Heart right ventricle (tissue), 16 donors: Measurements from ENCODE around the gene AFMID. TPM values are rescaled to one million over a fixed set of nuclear protein-coding genes. Genes with fewer than 3 reads are reported as not detected.

Source experiments
- ATAC-seq, 8 donors: fragments of 200-7000 bp; cut with Tn5 transposase; one replicate each; pipeline ENCODE4 v1.9.1; 2020; ENCODE audit warnings: mild to moderate bottlenecking in 8 of 8, moderate library complexity in 8 of 8, moderate number of reproducible peaks in 1 of 8
- DNase-seq, 2 donors: peaks; one replicate each; pipeline ENCODE4 v3.0.0-alpha.2; 2020
- H3K27ac ChIP-seq, 10 donors: fragments of 200-600 bp; sonication (generic) in 2 of 10; one replicate each; pipeline versions ENCODE4 v1.5.0 to v1.8.0; 2020 to 2022; ENCODE audit warnings: mild to moderate bottlenecking in 3 of 10
- H3K27me3 ChIP-seq, 7 donors: fragments of 200-600 bp; one replicate each; pipeline ENCODE4 v1.8.0; 2021 to 2022; ENCODE audit warnings: mild to moderate bottlenecking in 2 of 7
- H3K36me3 ChIP-seq, 9 donors: fragments of 200-600 bp; sonication (generic) in 1 of 9; one replicate each; pipeline versions ENCODE4 v1.5.0 to v1.8.0; 2020 to 2022; ENCODE audit warnings: mild to moderate bottlenecking in 2 of 9
- H3K4me1 ChIP-seq, 9 donors: fragments of 200-600 bp; sonication (generic) in 1 of 9; one replicate each; pipeline versions ENCODE4 v1.5.0 to v1.8.0; 2020 to 2022; ENCODE audit warnings: mild to moderate bottlenecking in 4 of 9
- H3K4me3 ChIP-seq, 10 donors: fragments of 200-600 bp; sonication (generic) in 2 of 10; one replicate each; pipeline versions ENCODE4 v1.5.0 to v1.8.0; 2020 to 2022; ENCODE audit warnings: mild to moderate bottlenecking in 7 of 10, moderate library complexity in 2 of 10
- H3K9me3 ChIP-seq, 11 donors: fragments of 200-600 bp in 10 of 11; sonication (generic) in 2 of 11; one replicate each; pipeline versions ENCODE4 v1.5.0 to v1.8.0; 2013 to 2022; ENCODE audit warnings: mild to moderate bottlenecking in 2 of 11, control low read depth in 1 of 11, moderate library complexity in 1 of 11
- WGBS, 2 donors: extraction: QIAGEN DNeasy Blood & Tissue Kit; methylation state at CpG; one replicate each; pipeline ENCODE4 v1.1.7; 2013; ENCODE audit warnings: inconsistent platforms in 1 of 2; 5-methylcytosine and 5-hydroxymethylcytosine counted together
- intact Hi-C, 10 donors: fragments of 100-400 bp; cut with DNase I; formaldehyde crosslinking; loops; one replicate each; pipeline versions ENCODE4 v1.11.1 to v1.14.2; 2022
- polyA plus RNA-seq, 2 donors: library from polyadenylated mRNA; stranded (reverse); fragments of 200-250 nt; gene quantifications; one replicate each; pipeline ENCODE4 v1.2.3, GENCODE V29; 2013
- total RNA-seq, 10 donors: library from RNA; stranded (reverse); fragmentation: NEBNext Ultra II Directional in 3 of 10; extraction: Animal tissue kit (Norgen Biotek cat#: 25700) in 3 of 10; gene quantifications; one replicate each; pipeline versions ENCODE4 v1.2.1 to v1.2.4, GENCODE V29; 2021 to 2023
- TF ChIP-seq, protein P1 (sequence below), 9 donors: fragments of 200-600 bp; sonication (generic) in 2 of 9; IDR thresholded peaks; one replicate each; pipeline versions ENCODE4 v1.5.0 to v1.8.0; 2021 to 2022; ENCODE audit warnings: antibody characterized with exemption in 9 of 9, mild to moderate bottlenecking in 5 of 9, moderate library complexity in 1 of 9
- donor health status: Arrhythmogenic right ventricular cardiomyopathy.
- donor health status: ischemic (EF 13 %, LVEDD 7.1; RV severe dilation, severe dysfunction).
- donor health status: healthy with polysubstance abuse.
- donor health status: DM: no; HTN: yes; CAD: no.
- donor health status: DM: no; HTN: no; CAD: no.
- donor health status: ischemic (EF 25% LVEDD 6.9; RV normal size, moderate dysfunction).
- donor health status: ischemic (EF 25% LVEDD 5.7; RV mildly dilated, moderate dysfunction).
- donor health status: healthy.
- donor health status: DM: yes; HTN: yes; CAD: no.
- donor health status: Ischemic cardiomyopathy.
- donor health status: ischemic (EF 35%, LVEDD 5.7; RV mildly dilated, moderate dysfunction).
- donor health status: nonischemic (EF 11% LVEDD 7.7; RV severe dilation, severe dysfunction).
- donor health status: DM: yes; HTN: yes; CAD: no.
- donor health status: PGD.
- donor health status: ischemic (EF 29% LVEDD 5.4; RV normal size, mild dysfunction).
- donor health status: nonischemic (EF 23%, LVEDD 6.1; RV moderate dilation, normal function).

AFMID gene
- total and polyA plus RNA-seq, 12 donors, result 13.0 to 42.4 (median 28.2) TPM

DNA sequence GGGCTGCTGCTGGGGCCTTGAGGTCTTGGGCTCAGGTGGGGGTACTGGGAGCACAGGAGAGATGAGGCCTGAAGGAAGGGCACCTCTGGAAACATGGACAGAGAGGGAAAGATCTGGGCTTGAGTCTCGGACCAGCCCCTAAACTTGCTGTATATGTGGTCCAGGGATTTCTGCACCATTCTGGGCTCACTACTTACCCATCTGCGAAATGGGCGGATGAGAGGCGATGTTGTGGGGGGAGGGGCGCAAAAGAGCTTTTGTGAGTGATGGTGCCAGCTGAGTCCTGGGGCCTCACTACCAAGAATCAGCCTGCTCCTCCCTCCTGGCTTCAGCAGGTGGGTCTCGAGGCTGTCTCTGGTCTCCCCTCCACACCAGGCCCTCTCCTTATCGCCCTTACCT, 40.7 kb upstream of the AFMID start:
- no peak overlapping the region for H3K27ac ChIP-seq
- no peak overlapping the region for H3K4me3 ChIP-seq
- 97 to 98% methylated on average over 7 of the region's 7 CpGs for WGBS, 2 donors
- no peak for DNase-seq
- intact Hi-C loops, result no loop called here
- H3K4me1 ChIP-seq, result peaks cover 16 to 47% (median 39%) of the 10 kb centered on the region in 9 donors
- TF ChIP-seq, protein P1, sequence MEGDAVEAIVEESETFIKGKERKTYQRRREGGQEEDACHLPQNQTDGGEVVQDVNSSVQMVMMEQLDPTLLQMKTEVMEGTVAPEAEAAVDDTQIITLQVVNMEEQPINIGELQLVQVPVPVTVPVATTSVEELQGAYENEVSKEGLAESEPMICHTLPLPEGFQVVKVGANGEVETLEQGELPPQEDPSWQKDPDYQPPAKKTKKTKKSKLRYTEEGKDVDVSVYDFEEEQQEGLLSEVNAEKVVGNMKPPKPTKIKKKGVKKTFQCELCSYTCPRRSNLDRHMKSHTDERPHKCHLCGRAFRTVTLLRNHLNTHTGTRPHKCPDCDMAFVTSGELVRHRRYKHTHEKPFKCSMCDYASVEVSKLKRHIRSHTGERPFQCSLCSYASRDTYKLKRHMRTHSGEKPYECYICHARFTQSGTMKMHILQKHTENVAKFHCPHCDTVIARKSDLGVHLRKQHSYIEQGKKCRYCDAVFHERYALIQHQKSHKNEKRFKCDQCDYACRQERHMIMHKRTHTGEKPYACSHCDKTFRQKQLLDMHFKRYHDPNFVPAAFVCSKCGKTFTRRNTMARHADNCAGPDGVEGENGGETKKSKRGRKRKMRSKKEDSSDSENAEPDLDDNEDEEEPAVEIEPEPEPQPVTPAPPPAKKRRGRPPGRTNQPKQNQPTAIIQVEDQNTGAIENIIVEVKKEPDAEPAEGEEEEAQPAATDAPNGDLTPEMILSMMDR (IDR thresholded peaks at IDR 0.05), result no peak
- no peaks in the 10 kb centered on the region for H3K27me3 ChIP-seq
- ATAC-seq, result no peak
- H3K36me3 ChIP-seq, result peaks cover 0 to 11% (median 0%) of the 10 kb centered on the region in 9 donors
- H3K9me3 ChIP-seq, result no peaks in the 10 kb centered on the region

DNA sequence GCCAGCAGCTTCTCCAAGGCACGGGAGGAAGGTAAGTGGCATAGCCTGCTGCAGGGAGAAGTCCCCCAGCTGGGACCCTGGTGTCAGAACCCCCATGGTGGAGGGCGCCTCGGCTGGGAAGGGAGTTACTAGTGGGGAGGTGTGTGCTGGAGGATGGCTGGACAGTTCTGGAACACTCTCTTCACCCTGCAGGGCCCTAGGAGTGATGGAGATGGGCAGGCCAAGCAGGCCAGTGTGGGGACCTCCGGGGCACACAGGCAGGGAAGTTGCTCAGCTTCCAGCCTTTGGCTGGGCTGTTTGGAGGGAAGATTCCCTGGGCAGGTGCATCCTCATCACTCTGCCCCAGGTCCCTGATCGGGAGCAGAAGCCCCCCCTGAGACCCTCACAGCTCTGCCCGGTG, 40.3 kb upstream of the AFMID start:
- intact Hi-C loops, result no loop called here
- Histone ChIP-seq H3K27ac (peak overlapping the region in 1 of 10 donors; percentile 20), H3K27me3 (no peaks in the 10 kb centered on the region), H3K9me3 (no peaks in the 10 kb centered on the region), H3K4me3 (no peak overlapping the region), H3K4me1 (peaks cover 16 to 47% (median 39%) of the 10 kb centered on the region in 9 donors), H3K36me3 (peaks cover 0 to 7% (median 0%) of the 10 kb centered on the region in 9 donors)
- no peak for ATAC-seq
- TF ChIP-seq, protein P1 (IDR thresholded peaks at IDR 0.05), result no peak
- DNase-seq, result no peak
- 90 to 92% methylated on average over 6 of the region's 6 CpGs for WGBS, 2 donors

DNA sequence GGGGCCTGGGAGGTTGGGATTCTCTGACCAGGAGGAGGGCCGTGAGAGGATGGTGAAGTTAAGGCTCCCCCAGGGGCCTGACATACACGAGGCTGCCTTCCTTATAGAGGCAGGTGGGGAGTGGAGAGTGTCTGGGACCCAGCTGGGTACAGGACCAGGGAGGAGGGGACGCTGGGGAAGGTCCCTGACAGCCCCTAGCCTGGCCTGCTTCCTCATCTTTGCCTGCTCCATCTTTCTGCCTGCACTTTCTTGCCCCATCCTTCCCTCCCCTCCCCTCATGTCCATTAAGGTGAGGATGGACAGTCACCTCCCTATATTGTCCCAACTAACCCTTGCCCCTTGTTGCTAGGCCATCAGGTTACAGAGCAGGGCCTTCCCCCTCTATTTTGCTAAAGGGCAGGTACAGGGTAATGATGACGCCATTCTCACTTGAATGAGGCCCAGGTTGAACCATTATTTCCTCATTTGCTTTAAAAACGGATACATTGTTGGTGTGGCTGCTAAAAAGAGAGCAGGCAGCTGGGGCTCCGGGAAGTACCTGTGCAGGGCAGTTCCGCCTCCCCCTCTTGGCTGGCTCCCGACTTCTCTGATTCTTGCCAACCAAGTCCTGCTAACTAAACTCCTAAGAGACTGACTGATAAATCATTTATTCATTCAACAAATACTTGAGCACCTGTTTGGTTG, 39.7 kb upstream of the AFMID start:
- peaks cover 16 to 48% (median 39%) of the 10 kb centered on the region in 9 donors for H3K4me1 ChIP-seq
- no peaks in the 10 kb centered on the region for H3K9me3 ChIP-seq
- H3K4me3 ChIP-seq, result no peak overlapping the region
- DNase-seq (no peak), ATAC-seq (no peak)
- intact Hi-C loops, result no loop called here
- peaks cover 0 to 2% (median 0%) of the 10 kb centered on the region in 9 donors for H3K36me3 ChIP-seq
- 75 to 81% methylated on average over 8 of the region's 8 CpGs for WGBS, 2 donors
- peak overlapping the region in 1 of 10 donors; percentile 20 for H3K27ac ChIP-seq
- TF ChIP-seq, protein P1 (IDR thresholded peaks at IDR 0.05), result no peak
- H3K27me3 ChIP-seq, result no peaks in the 10 kb centered on the region

DNA sequence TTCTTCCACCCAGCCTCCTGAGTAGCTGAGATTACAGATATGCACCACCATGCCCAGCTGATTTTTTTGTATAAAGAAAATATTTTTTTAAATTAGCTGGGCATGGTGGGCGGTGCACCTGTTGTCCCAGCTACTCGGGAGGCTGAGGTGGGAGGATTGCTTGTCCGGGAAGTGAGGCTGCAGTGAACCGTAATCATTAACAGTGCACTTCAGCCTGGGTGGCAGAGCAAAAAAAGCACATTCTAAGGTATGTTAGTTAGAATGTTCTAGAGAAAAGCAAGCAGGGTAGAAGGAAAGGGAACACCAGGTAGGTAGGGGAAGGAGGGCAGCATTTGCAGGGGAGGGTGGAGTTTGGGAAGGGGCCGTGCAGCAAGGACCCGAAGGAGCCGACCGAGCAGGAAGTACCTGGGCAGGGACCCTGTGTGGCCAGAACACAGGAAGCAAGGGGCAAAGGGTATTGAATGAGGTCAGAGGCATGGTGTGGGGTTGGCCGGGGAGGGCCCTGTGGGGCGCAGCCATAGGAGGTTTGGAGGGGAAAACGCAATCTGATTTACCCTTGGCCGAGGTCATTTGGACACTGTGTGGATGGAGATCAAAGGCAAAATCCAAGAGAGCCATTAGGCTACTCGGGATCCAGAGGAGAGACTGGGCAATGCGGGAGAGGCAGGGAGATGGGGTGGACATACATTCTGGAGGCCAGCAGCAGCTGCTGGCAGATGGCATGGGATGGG, 38.7 kb upstream of the AFMID start:
- no peaks in the 10 kb centered on the region for H3K9me3 ChIP-seq
- ATAC-seq, result no peak
- DNase-seq, result no peak
- no peak overlapping the region for H3K4me3 ChIP-seq
- intact Hi-C loops, result no loop called here
- no peak overlapping the region for H3K27ac ChIP-seq
- peaks cover 16 to 47% (median 36%) of the 10 kb centered on the region in 9 donors for H3K4me1 ChIP-seq
- no peaks in the 10 kb centered on the region for H3K36me3 ChIP-seq
- TF ChIP-seq, protein P1 (IDR thresholded peaks at IDR 0.05), result no peak
- 78 to 83% methylated on average over 14 of the region's 14 CpGs for WGBS, 2 donors
- no peaks in the 10 kb centered on the region for H3K27me3 ChIP-seq
